Activated CD4-positive, alpha-beta T cell treated with anti-CD3 and anti-CD28 coated beads, Interleukin-10, Interleukin-2, amounts not matched to agents 100 ng/mL and 50 ng/mL, durations not matched to agents 16 hours and 8 hours (primary cell): ENCODE data around the gene IFT172.
A peak's percentile ranks its signal among the peaks of the same experiment; 100 is the strongest.
"Not testable (repeated sequence)": the region's sequence is repeated elsewhere in the genome, so short reads cannot be mapped to it uniquely, and the experiment has no call there.

Experiments used
- DNase-seq: peaks from one replicate; pipeline ENCODE4 v3.0.0-alpha.2; 2020

The IFT172 gene

DNA sequence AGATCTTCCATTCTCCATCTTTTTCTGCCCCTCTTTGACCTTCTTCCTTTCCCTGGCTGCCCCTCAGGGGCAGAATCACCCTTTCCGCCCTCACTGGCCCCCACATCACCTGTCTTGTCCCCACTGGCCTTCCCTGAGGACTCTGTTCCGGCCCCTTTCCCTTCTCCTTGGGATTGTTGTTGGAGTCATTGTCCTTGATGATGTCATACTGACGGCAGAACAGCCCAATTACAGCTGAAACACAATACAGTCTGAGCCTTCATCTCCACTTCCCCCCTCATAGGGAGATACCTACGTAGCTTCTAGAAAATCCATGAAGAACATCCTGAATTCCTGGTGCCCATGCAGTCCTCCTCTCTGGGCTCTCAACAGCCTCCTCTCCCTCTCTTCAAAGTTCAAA is 3.0 kb upstream of the IFT172 start:
- no peak for DNase-seq

DNA sequence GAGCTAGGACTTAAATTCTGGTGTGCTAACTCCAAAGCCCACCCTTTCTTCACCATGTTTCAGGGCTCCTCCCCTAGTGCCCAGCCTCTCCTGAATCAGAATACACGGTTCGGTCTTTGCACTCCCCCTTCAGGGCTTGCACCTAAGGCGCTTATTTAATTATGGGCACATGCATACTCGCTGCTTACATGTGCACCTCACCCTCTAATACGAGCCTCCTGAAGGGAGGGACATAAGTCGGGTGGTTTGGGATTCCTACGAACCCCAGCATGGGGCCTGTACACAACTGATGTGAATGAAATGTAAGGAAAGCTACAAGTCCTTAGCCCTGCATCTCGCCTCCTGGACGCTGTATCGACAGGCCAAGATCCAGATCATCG is 435 bp downstream of the IFT172 start:
- no peak for DNase-seq

DNA sequence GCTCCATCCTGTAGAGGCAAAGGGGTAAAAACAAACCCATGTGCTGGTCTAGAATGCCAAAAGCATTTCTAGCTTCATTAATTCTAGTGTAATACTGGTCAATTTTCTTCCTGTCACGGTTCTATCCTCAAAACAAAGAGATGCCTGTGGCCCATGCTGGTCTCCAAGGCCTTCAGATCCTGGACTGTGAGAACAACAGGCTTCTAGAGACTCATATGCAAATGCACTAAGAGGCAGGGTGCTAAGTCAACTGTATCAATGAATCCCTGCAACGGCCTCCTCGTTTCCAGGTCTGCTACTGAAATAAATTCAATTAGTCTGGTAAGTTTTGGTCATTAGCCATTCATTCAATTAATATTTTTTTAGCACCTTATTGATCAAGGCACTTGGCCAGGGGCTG is 4.0 kb downstream of the IFT172 start:
- no peak for DNase-seq

DNA sequence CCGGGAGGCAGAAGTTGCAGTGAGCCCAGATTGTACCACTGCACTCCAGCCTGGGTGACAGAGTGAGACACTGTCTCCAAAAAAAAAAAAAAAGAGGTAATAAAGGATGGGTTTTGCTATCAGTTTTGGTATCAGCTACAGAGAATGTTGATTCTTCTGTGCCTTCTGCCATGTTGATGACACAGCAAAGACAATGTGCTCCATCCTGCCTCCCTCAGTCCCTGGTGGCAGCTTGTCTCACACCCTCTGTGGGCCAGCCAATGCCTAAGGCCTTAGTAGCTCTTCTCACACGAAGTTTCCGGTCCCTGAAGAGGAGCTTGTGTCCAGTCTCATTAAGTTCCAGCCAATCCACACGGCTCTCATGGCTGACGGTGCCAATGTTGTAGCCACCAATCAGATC is 17.6 kb downstream of the IFT172 start:
- no peak for DNase-seq

DNA sequence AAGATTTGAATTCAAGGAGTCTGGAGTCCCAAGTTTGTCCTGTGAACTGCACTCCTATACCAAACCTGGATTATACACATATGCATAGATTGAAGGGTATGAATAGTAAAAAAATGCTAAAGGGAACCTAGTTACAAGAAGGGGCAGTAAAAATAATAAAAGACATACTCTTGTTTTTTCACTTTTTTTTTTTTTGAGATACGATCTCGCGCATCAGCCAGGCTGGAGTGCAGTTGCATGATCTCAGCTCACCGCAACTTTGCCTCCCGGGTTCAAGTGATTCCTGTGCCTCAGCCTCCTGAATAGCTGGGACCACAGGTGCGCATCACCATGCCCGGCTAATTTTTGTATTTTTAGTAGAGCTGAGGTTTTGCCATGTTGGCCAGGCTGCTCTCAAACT is 25.1 kb downstream of the IFT172 start:
- DNase-seq, result no peak

DNA sequence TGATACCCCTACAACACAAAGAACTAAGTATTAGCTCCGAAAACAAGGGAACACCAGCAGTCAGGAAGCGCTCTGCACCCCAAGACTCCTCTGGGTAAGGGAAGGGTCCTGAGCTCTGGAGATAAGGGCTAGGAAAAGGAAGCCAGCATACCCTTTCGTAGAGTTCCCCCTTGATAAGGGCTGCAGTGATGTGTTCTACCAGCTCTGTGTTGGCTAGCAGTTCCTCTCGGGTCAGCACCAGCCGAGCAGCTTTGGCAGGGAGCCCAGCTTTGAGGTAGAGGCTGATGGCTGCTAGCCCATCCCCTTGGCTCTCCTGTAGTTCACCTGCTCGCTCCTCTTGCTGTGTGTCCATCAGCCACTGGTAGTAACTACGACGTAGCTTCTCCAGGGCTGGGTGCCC is 28.4 kb downstream of the IFT172 start:
- no peak for DNase-seq

DNA sequence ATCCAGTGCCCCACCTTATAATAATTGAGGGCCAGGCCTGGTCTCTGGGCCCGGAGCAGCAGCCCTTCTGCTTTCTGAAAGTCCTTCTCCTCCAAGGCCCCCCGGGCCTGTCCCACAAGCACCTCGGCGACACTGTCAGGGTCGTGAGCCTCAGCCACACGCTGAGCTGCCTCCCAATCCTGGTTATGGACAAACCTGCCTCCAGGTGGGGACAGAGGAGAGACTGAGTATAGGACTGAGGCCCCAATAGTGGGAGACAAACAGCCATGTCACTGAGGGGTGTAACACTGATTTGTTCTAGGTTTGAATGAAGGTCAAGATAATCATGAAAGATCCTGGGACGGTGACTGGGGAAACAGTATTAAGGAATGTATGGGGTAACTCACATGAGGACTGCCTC is 35.6 kb downstream of the IFT172 start:
- no peak for DNase-seq

DNA sequence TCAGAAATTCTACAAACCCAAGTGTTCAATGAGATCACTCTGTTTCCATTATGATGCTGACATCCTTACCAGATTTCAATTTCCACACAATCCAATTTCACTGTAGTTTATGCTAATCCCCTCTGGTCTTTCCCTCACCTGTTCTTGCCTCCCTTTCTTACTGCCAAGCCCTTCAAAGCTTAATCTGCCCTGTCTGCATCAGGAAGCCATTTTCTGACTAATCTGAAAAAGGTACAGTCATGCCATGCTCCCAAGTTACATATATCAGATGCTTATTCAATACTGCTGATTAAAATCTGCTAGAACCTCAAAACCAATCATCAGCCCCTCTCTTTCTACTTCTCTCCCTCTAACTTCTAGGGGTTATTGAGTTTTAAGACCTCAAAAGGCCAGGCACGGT is 38.4 kb downstream of the IFT172 start:
- DNase-seq, result peak; percentile 45

DNA sequence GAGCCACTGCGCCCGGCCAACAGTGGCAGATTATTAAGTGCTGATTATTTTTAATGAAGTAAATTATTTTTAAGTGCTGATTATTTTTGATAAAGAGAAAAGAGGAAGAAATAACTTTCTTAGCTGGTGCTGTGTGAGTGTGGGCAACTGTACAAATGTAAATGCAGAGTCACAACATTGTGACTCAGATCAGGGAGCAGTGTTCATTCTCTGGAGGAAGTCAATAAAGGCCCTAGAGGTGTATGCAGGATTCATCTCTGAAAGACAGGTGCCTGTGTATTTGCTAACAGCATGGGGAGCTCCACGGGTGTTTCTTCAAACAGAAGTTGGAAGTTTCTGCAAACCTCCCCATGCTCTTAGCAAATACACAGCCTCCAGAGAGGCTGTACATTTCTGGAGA is 41.2 kb downstream of the IFT172 start:
- DNase-seq, result no peak

DNA sequence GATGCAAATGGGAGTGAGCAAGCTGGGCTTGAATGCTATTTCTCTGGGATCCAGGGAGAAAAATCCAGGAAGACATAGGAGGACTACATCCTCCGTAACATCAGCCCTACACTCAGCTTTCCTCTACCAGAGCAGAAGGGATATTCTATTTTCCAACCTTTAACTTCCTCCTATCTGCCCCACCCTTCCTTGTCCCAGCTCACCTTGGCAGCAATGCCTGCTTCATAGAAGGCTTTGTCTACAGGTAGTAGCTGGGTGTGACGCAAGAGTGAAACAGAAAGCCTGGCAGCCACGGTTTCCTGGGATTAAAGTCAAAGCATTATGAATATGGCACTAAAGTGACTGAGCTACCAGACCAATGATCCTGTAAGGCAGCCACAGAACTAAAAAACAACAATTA is 43.5 kb downstream of the IFT172 start:
- peak; percentile 18 for DNase-seq

DNA sequence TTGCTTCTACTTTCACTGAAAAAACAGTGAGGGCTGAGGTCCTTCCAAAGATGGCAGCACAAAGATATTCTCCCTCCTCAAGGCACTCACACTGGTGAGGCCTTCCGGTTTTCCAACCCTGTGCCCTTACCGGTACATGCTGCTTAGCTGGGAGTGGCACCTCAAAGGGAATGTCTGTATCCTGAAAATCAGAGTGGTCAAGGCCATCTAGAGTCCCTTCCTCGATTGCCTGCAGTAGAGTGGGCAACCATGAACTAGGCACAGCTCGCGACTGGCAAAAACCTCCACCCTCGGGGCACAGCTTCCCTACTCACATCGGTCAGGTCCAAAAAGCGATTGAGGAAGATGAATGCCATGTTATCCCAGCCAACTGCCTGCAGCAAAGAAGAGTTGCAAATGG is 43.9 kb downstream of the IFT172 start:
- no peak for DNase-seq

DNA sequence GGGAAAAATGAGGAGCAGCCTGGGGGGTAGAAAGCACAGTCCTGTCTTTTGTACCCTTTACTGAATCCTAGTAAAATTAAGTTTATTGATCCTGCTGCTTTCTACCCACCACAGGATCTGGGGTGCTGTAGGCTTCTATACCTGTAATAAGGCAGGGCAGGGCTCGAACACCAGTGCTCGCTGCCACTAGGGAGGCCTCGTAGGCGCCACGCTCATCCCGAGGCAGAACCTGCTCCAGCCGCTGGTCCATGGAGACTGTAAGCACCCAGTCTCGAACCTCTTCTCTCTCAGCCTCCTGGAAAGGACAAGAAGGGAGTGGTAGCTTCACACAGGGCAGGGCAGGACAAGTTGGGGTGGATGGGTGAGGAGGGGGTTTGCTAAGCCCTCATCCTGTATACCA is 44.4 kb downstream of the IFT172 start:
- DNase-seq, result no peak

DNA sequence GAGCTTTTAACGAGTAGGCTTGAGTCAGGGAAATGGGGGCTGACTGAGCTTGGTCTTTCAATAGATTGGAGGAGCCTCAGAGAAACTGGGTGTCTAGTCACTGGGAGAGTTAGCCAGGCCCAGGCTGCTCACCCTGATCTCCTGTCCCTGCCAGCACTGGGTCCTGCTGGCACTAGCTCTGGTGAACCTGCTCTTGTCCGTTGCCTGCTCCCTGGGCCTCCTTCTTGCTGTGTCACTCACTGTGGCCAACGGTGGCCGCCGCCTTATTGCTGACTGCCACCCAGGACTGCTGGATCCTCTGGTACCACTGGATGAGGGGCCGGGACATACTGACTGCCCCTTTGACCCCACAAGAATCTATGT is 46.6 kb downstream of the IFT172 start:
- no peak for DNase-seq

DNA sequence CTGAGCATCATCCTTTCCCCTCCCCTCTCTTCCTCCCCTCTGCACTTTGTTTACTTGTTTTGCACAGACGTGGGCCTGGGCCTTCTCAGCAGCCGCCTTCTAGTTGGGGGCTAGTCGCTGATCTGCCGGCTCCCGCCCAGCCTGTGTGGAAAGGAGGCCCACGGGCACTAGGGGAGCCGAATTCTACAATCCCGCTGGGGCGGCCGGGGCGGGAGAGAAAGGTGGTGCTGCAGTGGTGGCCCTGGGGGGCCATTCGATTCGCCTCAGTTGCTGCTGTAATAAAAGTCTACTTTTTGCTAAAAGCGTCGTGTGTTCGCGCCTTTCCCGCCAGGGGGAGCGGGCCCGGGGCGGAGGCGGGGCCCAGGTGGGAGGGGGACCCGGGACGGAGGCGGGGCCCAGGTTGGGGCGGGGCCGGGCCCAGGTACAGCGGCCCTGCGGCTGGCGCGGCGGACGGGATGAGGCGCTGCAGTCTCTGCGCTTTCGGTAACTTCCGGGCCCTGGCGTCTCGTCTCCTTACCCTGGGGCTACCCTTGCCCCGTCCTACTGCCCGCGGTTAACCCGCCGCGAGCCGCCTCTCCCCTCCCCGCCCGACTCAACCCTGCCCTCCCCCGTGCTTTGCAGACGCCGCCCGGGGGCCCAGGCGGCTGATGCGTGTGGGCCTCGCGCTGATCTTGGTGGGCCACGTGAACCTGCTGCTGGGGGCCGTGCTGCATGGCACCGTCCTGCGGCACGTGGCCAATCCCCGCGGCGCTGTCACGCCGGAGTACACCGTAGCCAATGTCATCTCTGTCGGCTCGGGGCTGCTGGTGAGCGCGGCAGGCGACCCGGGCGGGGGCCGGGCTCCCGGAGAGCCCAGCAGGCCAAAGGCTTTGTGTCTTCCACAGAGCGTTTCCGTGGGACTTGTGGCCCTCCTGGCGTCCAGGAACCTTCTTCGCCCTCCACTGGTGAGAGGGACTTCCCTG is 47.3 kb downstream of the IFT172 start, which contains the start of gene KRTCAP3:
KRTCAP3 (plus strand) TSS at position 424 of the 962 bp plus-strand sequence; CDS start at position 456, 32 bp downstream.
- peak; percentile 22 for DNase-seq

DNA sequence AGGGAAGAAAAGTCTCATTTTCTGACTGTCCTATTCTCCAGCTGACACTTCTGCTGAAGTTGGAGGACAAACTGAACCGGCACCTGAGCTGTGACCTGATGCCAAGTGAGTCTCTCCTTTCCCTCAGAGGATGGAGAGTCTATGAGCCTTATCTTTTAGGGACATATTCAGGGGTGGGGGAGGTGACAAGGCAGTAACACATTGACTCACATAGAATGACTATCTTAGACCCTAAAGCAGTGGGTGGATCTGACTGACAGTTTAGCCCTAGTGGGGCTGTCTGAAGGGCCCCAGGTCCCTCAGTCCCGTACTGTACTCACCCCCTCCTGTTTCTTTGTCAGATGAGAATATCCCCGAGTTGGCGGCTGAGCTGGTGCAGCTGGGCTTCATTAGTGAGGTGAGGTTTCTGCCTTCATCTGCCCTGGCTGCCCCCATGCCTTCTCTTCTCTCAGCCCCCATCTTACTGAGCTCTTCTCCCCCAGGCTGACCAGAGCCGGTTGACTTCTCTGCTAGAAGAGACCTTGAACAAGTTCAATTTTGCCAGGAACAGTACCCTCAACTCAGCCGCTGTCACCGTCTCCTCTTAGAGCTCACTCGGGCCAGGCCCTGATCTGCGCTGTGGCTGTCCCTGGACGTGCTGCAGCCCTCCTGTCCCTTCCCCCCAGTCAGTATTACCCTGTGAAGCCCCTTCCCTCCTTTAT is 48.2 kb downstream of the IFT172 start:
- no peak for DNase-seq

DNA sequence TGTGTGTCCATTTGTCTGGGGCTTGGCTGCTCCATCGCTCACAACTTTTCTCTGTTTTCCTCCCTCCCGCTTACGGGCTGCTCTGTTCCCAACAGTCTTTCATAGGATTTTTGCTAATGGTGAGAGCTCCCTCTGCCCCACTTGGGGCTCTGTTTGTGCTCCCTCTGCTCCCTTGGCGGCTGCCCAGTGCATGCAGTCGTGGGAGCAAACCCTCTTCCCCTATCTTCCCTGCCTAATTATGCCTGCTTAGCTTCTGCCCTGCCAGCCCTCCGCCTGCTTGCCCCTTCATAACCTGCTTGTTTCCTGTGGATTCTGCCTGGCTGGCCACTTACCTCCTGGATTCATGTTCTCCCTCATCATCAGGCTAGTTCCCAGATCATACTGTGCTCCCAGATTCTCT is 53.9 kb downstream of the IFT172 start:
- no peak for DNase-seq

DNA sequence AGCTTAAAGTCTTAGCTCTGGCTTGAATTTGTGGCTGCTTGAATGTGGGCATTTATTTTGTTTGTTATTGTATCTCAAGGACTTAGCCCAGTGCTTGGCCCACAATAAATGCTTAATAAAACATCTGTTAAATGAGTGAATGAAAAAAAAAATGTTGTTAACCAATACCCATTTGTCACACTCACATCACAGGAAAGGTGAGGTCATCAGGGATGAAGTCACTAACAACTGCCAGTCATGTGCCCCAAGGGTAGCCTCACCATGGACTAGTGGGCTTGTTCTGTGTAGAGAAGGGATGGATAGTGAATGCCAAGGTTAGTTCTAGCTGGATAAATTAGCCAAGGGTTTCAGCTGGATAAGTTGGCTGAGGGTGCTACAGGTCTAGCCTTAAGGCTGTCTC is 58.1 kb downstream of the IFT172 start:
- DNase-seq, result peak; percentile 71

DNA sequence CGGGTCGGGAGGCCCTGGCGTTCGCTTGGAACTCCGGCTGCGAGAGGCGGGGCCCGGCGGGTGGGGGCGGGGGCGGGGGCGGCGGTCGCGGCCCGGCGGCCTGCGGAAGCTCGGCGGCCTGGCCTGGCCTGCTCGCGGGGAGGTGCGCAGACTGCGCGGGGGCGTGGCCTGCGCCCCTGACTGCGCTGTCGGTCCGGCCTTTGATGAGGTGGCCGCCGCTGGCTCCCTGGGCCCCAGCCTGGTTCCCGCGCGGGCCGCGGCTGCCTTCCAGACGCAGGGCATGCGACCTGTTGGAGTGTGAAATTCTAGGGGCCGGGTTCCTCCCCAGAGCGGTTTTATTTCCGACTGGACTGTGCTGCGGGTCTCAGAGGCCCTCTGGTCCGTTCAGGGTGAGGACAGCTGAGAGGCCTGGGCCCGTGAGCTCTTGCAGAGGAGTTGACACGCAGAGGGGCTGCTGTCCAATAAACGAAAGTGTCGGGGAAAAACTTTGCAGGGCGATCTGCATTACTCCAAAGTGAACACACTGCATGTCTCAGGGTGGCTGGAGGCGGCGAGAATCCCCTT is 60.5 kb downstream of the IFT172 start:
- peak; percentile 90 for DNase-seq

DNA sequence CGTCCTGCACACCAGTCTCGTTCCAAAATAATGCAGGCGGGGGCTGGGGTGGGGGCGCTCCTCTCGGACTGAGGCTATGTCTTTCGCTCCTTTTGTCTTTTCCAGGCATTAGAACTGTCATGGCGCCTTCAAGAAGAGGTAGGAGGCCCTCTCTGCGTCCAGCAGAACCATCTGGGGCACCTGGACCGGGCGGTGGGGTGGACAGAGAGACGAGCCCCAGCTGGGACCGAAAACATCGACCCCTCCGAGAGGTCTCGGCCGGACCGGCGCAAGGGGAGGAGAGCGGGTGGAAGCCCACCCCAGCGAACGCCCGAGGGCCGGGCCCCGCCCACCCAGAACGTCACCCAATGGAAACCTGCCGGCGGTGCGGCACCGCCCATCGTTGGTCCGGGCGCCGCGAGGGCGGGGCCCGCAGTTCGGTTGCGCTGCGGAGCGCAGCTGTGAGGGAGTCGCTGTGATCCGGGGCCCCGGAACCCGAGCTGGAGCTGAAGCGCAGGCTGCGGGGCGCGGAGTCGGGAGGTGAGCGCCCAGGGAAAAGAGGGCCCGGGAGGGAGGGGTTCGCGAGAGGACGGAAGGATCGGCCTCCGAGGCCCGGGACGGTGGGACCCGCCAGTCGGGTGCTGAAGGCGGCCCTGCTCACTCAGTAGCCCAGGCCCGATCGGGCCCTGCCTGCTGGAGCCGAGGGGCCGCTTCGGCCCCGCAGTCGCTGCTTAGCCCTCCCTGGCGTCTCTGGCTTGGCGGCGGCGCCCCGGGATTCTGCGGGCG is 61.1 kb downstream of the IFT172 start, which contains the start of gene NRBP1:
NRBP1 (plus strand) TSS at position 419 of the 765 bp plus-strand sequence. CDS start 4,643 bp downstream, outside the sequence.
- peak; percentile 95 for DNase-seq

DNA sequence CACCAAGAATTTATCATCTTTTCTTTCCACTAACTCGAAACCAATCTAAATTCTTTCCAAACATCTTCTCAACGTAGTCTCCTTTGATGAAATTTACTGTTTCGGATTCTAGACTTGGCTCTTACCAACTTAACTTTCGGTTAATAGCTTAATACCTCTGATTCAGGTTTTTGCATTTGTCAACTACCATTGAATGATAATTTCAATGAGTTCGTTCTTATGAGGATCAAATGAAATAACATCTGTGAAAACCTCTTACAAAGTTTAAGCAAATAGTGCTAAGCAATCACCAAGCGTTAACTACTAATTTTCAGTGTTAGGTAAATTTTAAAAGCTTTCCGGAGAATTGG is 61.7 kb downstream of the IFT172 start:
- no peak for DNase-seq

DNA sequence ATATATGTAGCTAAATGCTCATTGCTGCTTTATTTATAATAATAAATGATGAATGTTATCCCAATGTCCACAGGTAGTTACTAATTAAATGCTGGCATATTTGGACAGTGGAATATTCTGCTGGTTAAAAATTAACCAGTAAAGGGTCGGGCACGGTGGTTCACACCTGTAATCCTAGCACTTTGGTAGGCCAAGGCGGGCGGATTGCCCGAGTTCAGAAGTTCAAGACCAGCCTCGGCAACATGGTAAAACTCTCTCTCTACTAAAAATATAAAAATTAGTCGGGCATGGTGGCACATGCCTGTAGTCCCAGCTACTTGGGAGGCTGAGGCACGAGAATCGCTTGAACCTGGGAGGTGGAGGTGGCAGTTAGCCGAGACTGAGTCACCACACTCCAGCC is 64.5 kb downstream of the IFT172 start:
- not testable (repeated sequence) for DNase-seq

DNA sequence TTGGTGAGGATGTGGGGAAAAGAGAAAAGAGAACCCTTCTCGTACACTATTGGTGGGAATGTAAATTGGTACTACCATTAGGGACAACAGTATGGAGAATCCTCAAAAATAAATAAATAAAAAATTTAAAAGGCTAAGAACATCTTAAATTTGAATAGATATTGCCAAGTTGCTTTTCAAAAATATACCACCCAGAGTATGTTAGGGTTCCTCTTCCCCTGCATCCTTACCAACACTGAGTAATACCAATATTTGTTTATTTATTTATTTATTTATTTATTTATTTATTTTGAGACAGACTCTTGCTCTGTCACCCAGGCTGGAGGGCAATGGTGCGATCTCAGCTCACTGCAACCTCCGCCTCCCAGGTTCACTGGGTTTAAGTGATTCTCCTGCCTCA is 66.6 kb downstream of the IFT172 start:
- DNase-seq, result no peak

DNA sequence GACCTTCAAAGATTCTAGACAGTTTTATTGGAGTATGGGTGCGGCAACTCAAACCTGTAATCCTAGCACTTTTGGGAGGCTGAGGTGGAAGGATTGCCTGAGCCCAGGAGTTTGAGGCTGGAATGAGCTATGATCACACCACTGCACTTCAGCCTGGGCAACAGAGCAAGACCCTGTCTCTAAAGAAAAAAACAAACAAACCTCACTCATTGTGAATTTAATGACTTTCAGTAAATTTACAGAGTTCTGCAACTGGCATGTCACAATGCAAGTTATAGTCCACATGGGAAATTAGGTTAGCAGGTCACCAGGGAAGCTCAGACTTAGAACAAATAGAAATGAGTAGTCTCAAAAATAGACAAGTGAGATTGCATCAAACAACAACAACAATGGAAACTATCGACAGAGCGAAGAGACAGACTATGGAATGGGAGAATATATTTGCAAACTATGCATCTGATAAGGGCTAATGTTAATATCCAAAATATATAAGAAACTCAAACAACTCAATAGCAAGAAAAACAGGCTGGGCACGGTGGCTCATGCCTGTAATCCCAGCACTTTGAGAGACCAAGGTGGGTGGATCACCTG is 67.8 kb downstream of the IFT172 start:
- DNase-seq, result no peak
